SH-SY5Y (cell line): ENCODE measurements around the gene CLIC5.

Experiments
- GATA2 ChIP-seq: IDR thresholded peaks from 2 replicates; pipeline ENCODE4 v1.6.1; 2011; ENCODE audit warnings: mild to moderate bottlenecking, low read depth, low read length
- GATA3 ChIP-seq: IDR thresholded peaks from 2 replicates; pipeline ENCODE4 v1.6.1; 2011; ENCODE audit warnings: low read depth, mild to moderate bottlenecking, low read length, moderate library complexity

CLIC5 gene

GRCh38 chr6:45836438-45836824 is 179.2 kb downstream of the CLIC5 start:
- TF ChIP-seq GATA3 (no peak), GATA2 (no peak)

GRCh38 chr6:45835721-45836437 is 179.8 kb downstream of the CLIC5 start:
- TF ChIP-seq GATA3 (no peak), GATA2 (no peak)

GRCh38 chr6:45832063-45832462 is 183.6 kb downstream of the CLIC5 start:
- TF ChIP-seq GATA3, result no peak
- no peak for TF ChIP-seq GATA2
